Keratinocyte (primary cell): ENCODE results near the gene KLHL22. TPM values are rescaled to one million over a fixed set of nuclear protein-coding genes. Genes with fewer than 3 reads are reported as not detected.

ENCODE experiments used
- DNase-seq: peaks from one replicate; pipeline ENCODE4 v3.0.0-alpha.2; 2011; ENCODE audit warnings: low read depth, missing footprints, low spot score
- FAIRE-seq: peaks from 2 replicates; lab custom pipeline; 2011; peaks lifted over from hg19 to GRCh38; lab: Jason Lieb, UNC
- H2AFZ ChIP-seq: 2 replicates; pipeline ENCODE4 v1.6.0; 2012; ENCODE audit warnings: low read length, control low read depth, inconsistent platforms; ENCODE audit not compliant: control insufficient read depth
- H3K27ac ChIP-seq: 2 replicates; pipeline ENCODE4 v1.5.1; 2011; ENCODE audit warnings: low read length; ENCODE audit not compliant: control insufficient read depth, insufficient read depth
- H3K27me3 ChIP-seq: 3 replicates; pipeline ENCODE4 v1.6.0; 2011; ENCODE audit warnings: low read length; ENCODE audit not compliant: control insufficient read depth, insufficient read depth; ENCODE audit errors: extremely low read depth
- H3K36me3 ChIP-seq, 2 experiments: 2 replicates in 1 of 2; 3 replicates in 1 of 2; pipeline ENCODE4 v1.5.1; 2011; ENCODE audit warnings: low read length in 2 of 2, mild to moderate bottlenecking in 1 of 2; ENCODE audit not compliant: control insufficient read depth in 2 of 2, insufficient read depth in 2 of 2; ENCODE audit errors: extremely low read depth in 1 of 2
- H3K4me1 ChIP-seq: 3 replicates; pipeline ENCODE4 v1.5.1; 2011; ENCODE audit warnings: low read length; ENCODE audit not compliant: control insufficient read depth, insufficient read depth; ENCODE audit errors: extremely low read depth
- H3K4me2 ChIP-seq: 3 replicates; pipeline ENCODE4 v1.6.0; 2011; ENCODE audit warnings: low read depth, low read length; ENCODE audit not compliant: control insufficient read depth, insufficient read depth; ENCODE audit errors: extremely low read depth
- H3K4me3 ChIP-seq, 3 experiments: fragments of 200-600 bp in 1 of 3; sonication (generic) in 1 of 3; 2 replicates in 2 of 3; 3 replicates in 1 of 3; pipeline ENCODE4 v1.5.1; 2011 to 2016; ENCODE audit warnings: low read length in 3 of 3, mild to moderate bottlenecking in 3 of 3, control low read depth in 2 of 3, inconsistent platforms in 1 of 3, low read depth in 1 of 3, mixed read lengths in 1 of 3, mixed run types in 1 of 3, moderate library complexity in 1 of 3; ENCODE audit not compliant: control insufficient read depth in 2 of 3, insufficient read depth in 2 of 3; ENCODE audit errors: extremely low read depth in 1 of 3
- H3K79me2 ChIP-seq: 2 replicates; pipeline ENCODE4 v1.6.0; 2012; ENCODE audit warnings: low read length; ENCODE audit not compliant: control insufficient read depth, insufficient read depth
- H3K9ac ChIP-seq: 3 replicates; pipeline ENCODE4 v1.6.0; 2011; ENCODE audit warnings: low read length; ENCODE audit not compliant: control insufficient read depth, insufficient read depth; ENCODE audit errors: extremely low read depth
- H3K9me1 ChIP-seq: 3 replicates; pipeline ENCODE4 v1.6.0; 2011; ENCODE audit warnings: low read length; ENCODE audit not compliant: control insufficient read depth, insufficient read depth; ENCODE audit errors: extremely low read depth
- H3K9me3 ChIP-seq: 2 replicates; pipeline ENCODE4 v1.5.1; 2012; ENCODE audit warnings: low read depth, low read length; ENCODE audit not compliant: control insufficient read depth
- H4K20me1 ChIP-seq: 3 replicates; pipeline ENCODE4 v1.6.0; 2011; ENCODE audit warnings: low read length; ENCODE audit not compliant: control insufficient read depth, insufficient read depth; ENCODE audit errors: extremely low read depth
- CTCF ChIP-seq, 3 experiments: IDR thresholded peaks in 1 of 3; conservative IDR thresholded peaks in 1 of 3; optimal IDR thresholded peaks in 1 of 3; 2 replicates in 2 of 3; 3 replicates in 1 of 3; pipeline versions ENCODE3 to v1.5.1; 2011; ENCODE audit warnings: low read length in 3 of 3, mild to moderate bottlenecking in 3 of 3, moderate library complexity in 2 of 3, control low read depth in 1 of 3, inconsistent platforms in 1 of 3; ENCODE audit not compliant: insufficient read depth in 2 of 3; ENCODE audit errors: extremely low read depth in 1 of 3
- EZH2 ChIP-seq: IDR thresholded peaks from one replicate; pipeline ENCODE4 v1.6.1; 2012; ENCODE audit warnings: inconsistent platforms, mild to moderate bottlenecking, low read length, moderate library complexity
- dilution Hi-C: fragments of 300-500 bp; cut with MboI; formaldehyde crosslinking; loops from one replicate; pipeline ENCODE4 v1.7.0; 2020; ENCODE audit warnings: low sequenced_read_pairs; ENCODE audit not compliant: extremely low pct_ligation_motif_present
- polyA plus RNA-seq, 5 experiments: library from polyadenylated mRNA; depleted of rRNA in 3 of 5; stranded (reverse) in 3 of 5; stranded (forward) in 1 of 5; unstranded in 1 of 5; fragments of >200 nt; gene quantifications; 1 replicate in 1 of 5; 2 replicates in 3 of 5; 3 replicates in 1 of 5; pipeline versions ENCODE4 v1.2.1 to v1.2.3, GENCODE V29; 2011 to 2012; ENCODE audit warnings: missing spikeins in 2 of 5, low read depth in 1 of 5, low replicate concordance in 1 of 5

Gene KLHL22
- polyA plus RNA-seq, 1 donor (not counting 4 experiments of a cell fraction or from before 2014, with no cell fraction given): 9.3 TPM

- Histone ChIP-seq H3K9me3 (no peaks in the 10 kb centered on the region), H3K4me3 (no peak overlapping the region), H4K20me1 (peaks cover 9% of the 10 kb centered on the region), H3K36me3 (peaks cover 20 to 38% of the 10 kb centered on the region in 2 experiments), H3K4me2 (no peak overlapping the region), H3K79me2 (peaks cover 80% of the 10 kb centered on the region), H3K27me3 (no peaks in the 10 kb centered on the region), H3K9ac (no peak overlapping the region), H3K27ac (peak overlapping the region; percentile 20), H3K9me1 (no peaks in the 10 kb centered on the region), H2AFZ (no peak overlapping the region), H3K4me1 (peaks cover 58% of the 10 kb centered on the region)
- TF ChIP-seq EZH2 (no peak), CTCF (optimal IDR thresholded peaks at IDR 0.05 in 1 of 3, IDR thresholded peaks at IDR 0.05 in 1 of 3, conservative IDR thresholded peaks at IDR 0.05 in 1 of 3; ENCODE audit: extremely low read depth in 1 of 3, insufficient read depth in 2 of 3, low read length in 3 of 3) (no peak)
- FAIRE-seq (no peak), DNase-seq (no peak)
- dilution Hi-C loops: no loop called here
These were observed 29.5 kb upstream of the KLHL22 start for GRCh38 chr22:20525048-20525447.

GRCh38 chr22:20524004-20524481 is 28.4 kb upstream of the KLHL22 start:
- Histone ChIP-seq H3K27me3 (no peaks in the 10 kb centered on the region), H3K36me3 (peaks cover 23 to 47% of the 10 kb centered on the region in 2 experiments), H3K27ac (peak overlapping the region; percentile 74), H3K9ac (peak overlapping the region; percentile 45), H3K4me3 (no peak overlapping the region), H4K20me1 (peaks cover 13% of the 10 kb centered on the region), H3K79me2 (peaks cover 85% of the 10 kb centered on the region), H2AFZ (no peak overlapping the region), H3K9me1 (no peaks in the 10 kb centered on the region), H3K4me2 (peak overlapping the region; percentile 44), H3K4me1 (peaks cover 51% of the 10 kb centered on the region), H3K9me3 (no peaks in the 10 kb centered on the region)
- no peak for TF ChIP-seq CTCF (optimal IDR thresholded peaks at IDR 0.05 in 1 of 3, IDR thresholded peaks at IDR 0.05 in 1 of 3, conservative IDR thresholded peaks at IDR 0.05 in 1 of 3; ENCODE audit: extremely low read depth in 1 of 3, insufficient read depth in 2 of 3, low read length in 3 of 3)
- no peak for DNase-seq
- dilution Hi-C loops: no loop called here
- no peak for FAIRE-seq
